Measurements from ENCODE around the gene HYPK. TPM values are rescaled to one million over a fixed set of nuclear protein-coding genes. Genes with fewer than 3 reads are reported as not detected.

HYPK gene
- total and polyA plus RNA-seq, 12 donors = 5.5 to 24.3 (median 10.4) TPM

- DNase-seq (no peak), ATAC-seq (no peak)
- WGBS, 2 donors = 75 to 77% methylated on average over 10 of the region's 10 CpGs
- TF ChIP-seq CTCF (IDR thresholded peaks at IDR 0.05) = no peak
- Histone ChIP-seq H3K27me3 (no peaks in the 10 kb centered on the region), H3K4me1 (peaks cover 20 to 62% (median 46%) of the 10 kb centered on the region in 9 donors), H3K4me3 (peak overlapping the region; percentile 70 to 100 (median 90)), H3K9me3 (no peaks in the 10 kb centered on the region), H3K27ac (peak overlapping the region in 9 of 10 donors; percentile 95 to 100 (median 98)), H3K36me3 (peaks cover 0 to 54% (median 15%) of the 10 kb centered on the region in 9 donors)
- intact Hi-C loops (cut with DNase I) = loop anchor here in 1 of 10 donors (5.0 kb wide), 1 partner anchor 301 kb away; the partner anchor contains the start of gene TP53BP1
Measured at GRCh38 chr15:43793647-43794046, 6.8 kb upstream of the HYPK start.

- intact Hi-C loops (cut with DNase I) = loop anchor here in 1 of 10 donors (5.0 kb wide), 1 partner anchor 302 kb away; the partner anchor contains the start of gene TP53BP1
- 65 to 66% methylated on average over 9 of the region's 9 CpGs for WGBS, 2 donors
- Histone ChIP-seq H3K9me3 (no peaks in the 10 kb centered on the region), H3K27me3 (no peaks in the 10 kb centered on the region), H3K27ac (peak overlapping the region in 8 of 10 donors; percentile 14 to 100 (median 98)), H3K4me1 (peaks cover 20 to 69% (median 49%) of the 10 kb centered on the region in 9 donors), H3K36me3 (peaks cover 0 to 62% (median 19%) of the 10 kb centered on the region in 9 donors), H3K4me3 (peak overlapping the region in 7 of 10 donors; percentile 0 to 100 (median 89))
- ATAC-seq (no peak), DNase-seq (no peak)
- TF ChIP-seq CTCF (IDR thresholded peaks at IDR 0.05) = no peak
Measured at GRCh38 chr15:43794269-43795037, 5.9 kb upstream of the HYPK start.

GRCh38 chr15:43795197-43795596, 5.2 kb upstream of the HYPK start:
- intact Hi-C loops (cut with DNase I) = no loop called here
- H3K4me3 ChIP-seq = peak overlapping the region in 1 of 10 donors; percentile 87
- DNase-seq (no peak), ATAC-seq (no peak)
- peaks cover 0 to 68% (median 19%) of the 10 kb centered on the region in 9 donors for H3K36me3 ChIP-seq
- TF ChIP-seq CTCF (IDR thresholded peaks at IDR 0.05) = no peak
- peak overlapping the region in 5 of 10 donors; percentile 14 to 100 (median 99) for H3K27ac ChIP-seq
- peaks cover 20 to 76% (median 56%) of the 10 kb centered on the region in 9 donors for H3K4me1 ChIP-seq
- no peaks in the 10 kb centered on the region for H3K9me3 ChIP-seq
- no peaks in the 10 kb centered on the region for H3K27me3 ChIP-seq
- 91 to 92% methylated on average over 2 of the region's 2 CpGs for WGBS, 2 donors

GRCh38 chr15:43795997-43796396, 4.4 kb upstream of the HYPK start:
- Histone ChIP-seq H3K4me3 (no peak overlapping the region), H3K27me3 (no peaks in the 10 kb centered on the region), H3K9me3 (no peaks in the 10 kb centered on the region), H3K27ac (peak overlapping the region in 2 of 10 donors; percentile 14 to 34), H3K36me3 (peaks cover 0 to 68% (median 19%) of the 10 kb centered on the region in 9 donors), H3K4me1 (peaks cover 20 to 80% (median 57%) of the 10 kb centered on the region in 9 donors)
- TF ChIP-seq CTCF (IDR thresholded peaks at IDR 0.05) = no peak
- ATAC-seq (no peak), DNase-seq (no peak)
- intact Hi-C loops (cut with DNase I) = no loop called here
